ENCODE data around the gene PARP1.

The PARP1 gene

DNA sequence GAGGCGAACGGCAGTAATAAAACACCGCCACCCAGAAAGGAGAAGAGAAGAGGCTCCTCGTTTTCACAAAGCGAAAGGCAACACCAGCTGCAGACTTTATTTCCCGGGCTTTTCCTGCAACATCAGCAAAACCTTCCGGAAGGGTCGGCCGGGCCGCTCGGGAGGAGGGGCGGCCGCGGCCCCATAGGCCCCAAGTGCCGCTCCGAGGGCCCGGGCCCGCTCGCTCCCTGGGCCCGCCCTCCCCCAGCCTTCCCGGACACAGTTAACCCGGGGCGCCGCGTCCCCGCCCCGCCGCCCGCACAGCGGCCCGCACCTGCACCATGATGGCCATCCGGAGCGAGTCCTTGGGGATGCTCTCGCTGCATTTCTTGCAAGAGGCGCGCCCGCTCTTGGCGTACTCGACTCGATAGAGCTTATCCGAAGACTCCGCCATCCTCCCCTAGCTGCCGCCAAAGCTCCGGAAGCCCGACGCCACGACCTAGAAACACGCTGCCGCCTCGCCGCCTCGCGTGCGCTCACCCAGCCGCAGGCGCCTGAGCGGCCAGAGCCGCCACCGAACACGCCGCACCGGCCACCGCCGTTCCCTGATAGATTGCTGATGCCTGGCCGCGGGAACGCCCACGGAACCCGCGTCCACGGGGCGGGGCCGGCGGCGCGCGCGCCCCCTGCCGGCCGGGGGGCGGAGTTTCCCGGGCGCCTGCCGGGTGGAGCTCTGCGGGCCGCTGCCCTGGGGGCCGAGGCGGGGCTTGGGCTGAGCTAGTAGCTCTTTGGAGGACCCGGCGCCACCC, at the start of gene PARP1:
Gene PARP1 (minus strand): TSS at position 597 of the 788 bp plus-strand sequence. CDS start 164 bp downstream, at position 433.
- in situ Hi-C loops (cut with MboI; ENCODE audit: low sequenced_read_pairs), result no loop called here

DNA sequence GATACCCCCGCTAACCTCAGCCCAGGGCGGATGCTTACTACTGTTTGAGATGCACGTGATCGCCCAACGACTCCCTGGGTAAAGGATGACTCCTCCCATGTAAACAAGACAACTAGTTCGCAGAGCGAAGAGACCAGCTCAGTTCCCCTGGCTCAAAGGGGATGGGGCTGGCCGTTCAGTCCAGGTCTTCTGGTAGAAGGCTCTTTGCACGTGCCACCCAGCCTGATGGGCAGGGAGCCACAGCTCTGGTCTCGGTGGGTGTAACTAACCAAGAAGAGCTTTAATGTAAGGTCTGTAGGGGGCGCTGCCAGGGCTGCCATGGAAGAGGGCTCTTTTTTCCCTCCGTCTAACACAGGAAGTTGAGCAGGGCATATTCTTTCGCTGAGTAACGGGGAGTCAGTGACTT, 49.4 kb upstream of the PARP1 start:
- in situ Hi-C loops (cut with MboI; ENCODE audit: low sequenced_read_pairs), result no loop called here

DNA sequence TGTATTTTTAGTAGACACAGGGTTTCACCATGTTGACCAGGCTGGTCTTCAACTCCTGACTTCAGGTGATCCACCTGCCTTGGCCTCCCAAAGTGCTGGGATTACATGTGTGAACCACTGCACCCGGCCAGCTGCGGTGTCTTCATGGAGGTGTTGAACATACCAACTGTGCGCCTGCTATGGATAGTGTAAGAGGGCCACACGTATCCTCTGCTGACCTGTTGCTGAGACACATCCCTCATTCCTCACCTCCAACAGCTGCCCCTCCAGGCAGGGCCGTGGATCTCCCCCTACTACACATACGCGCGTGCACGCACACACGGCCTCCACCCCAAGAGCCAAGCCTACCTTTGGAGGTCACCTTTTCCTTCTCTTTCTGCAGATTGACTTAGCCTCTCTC, 48.0 kb upstream of the PARP1 start:
- in situ Hi-C loops (cut with MboI; ENCODE audit: low sequenced_read_pairs), result no loop called here

DNA sequence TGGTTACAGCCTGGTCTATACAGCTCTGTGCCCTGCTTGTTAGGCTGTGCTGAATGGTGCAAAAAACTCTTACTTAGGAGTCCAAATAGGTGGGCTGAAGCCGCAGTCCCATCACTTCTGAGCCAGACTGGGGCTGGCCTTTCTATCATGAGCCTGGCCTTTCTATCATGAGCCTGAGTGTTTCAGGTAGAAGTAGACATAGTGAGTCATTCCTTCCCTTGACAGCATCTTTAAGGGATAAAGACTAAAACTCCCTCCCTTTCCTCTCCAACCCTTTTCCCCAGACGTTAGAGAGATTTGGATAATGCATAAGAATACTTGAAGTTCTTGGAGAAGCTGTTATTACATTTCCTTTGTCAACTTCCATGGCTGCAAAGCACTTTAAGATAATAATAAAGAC, 46.5 kb upstream of the PARP1 start:
- in situ Hi-C loops (cut with MboI; ENCODE audit: low sequenced_read_pairs), result no loop called here

DNA sequence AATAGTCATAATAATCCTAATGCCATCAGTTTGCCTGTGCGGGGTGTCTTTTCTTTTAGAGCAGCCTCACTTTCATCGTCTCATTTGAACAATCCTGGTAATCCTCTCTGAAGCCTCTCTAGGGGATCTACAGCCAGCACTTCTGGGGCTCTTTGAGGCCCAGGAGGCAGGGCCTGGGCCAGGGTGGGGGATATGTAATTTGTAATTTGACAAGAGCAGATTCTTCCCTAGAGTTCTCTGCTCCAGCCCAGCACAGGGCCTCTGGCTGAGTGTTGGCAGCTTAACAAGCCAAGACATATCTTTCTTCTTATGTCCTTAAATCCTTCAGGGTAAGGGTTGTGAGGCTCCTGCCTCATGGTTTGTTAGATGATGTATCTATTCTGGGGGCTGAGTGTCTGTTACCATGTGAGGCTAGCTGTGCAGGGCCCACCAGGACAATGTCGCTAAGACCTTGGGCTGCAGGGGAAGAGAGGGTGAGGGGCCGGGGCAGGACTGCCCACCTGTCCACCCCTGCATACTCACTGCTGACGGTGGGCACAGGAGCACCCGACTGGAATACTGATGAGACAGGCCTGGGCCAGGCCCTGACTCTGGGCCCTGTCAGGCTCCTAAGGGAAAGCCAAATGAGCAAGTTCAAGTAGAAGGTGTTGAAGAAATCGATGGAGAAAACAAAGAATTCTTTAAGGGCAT, 45.3 kb upstream of the PARP1 start:
- in situ Hi-C loops (cut with MboI; ENCODE audit: low sequenced_read_pairs), result no loop called here

DNA sequence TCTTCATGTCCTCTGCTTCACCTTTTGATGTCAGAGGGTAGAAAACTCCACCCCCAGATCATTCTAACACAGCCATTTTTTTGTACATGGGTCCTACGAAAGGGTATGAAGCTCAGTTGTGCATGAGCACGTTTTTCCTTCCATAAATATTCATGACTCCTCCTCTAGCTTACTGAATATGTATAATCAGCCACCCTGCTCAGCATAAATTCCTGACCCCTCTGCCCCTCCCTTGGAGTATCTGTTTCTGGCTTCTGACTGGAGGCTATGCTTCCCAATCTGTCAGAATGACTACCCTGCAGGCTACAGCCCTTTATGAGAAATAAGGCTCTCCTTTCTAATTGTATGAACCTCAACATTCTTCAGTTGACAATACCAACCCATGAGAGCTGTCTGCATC, 42.8 kb upstream of the PARP1 start:
- in situ Hi-C loops (cut with MboI; ENCODE audit: low sequenced_read_pairs), result no loop called here

DNA sequence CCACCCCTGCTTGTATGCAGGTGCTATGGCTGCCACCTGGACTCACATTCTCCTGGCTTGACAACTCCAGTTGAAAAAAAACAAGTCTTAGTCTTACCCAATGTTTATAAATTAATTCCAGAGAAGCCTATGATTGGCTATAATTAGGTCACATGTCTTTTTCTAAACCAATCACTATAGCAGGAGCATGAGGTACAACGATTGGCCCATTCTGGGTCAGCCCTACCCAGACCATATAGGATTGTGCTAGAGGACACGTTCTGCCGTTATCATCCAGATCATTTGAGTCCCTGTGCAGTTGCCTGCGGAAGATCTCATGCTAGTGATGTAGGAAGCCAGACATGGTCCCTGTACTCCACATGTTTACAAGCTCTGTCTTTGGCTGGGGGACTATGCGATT, 41.9 kb upstream of the PARP1 start:
- in situ Hi-C loops (cut with MboI; ENCODE audit: low sequenced_read_pairs), result no loop called here

DNA sequence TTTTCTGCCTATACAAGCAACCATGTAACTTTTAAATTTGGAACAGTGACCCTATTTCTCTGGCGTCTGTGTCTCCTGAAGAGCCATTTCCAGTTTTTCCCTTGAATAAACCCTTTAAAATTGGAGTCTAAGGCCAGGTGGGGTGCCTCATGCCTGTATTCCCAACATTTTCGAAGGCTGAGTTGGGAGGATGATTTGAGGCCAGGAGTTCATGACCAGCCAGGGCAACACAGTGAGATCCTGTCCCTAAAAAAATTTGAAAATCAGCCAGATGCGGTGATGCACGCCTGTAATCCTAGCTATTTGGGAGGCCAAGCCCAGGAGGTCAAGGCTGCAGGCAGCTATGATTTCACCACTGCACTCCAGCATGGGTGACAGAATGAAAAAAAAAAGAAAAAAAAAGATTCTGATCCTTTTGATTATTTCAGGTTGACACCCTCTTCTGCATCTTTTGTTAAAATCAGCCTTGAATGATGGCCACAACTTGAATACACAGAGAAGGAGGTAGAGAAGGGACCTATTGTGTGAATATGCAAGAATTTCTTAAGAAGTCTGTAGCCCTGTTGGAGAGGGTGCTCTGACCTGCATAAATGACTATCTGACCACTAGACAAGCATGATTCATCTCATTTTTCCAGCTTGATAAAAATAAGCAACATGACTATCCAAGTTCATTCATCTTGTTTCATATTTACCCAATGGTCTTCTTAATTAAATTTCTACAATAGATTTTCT, 40.2 kb upstream of the PARP1 start:
- in situ Hi-C loops (cut with MboI; ENCODE audit: low sequenced_read_pairs), result no loop called here

DNA sequence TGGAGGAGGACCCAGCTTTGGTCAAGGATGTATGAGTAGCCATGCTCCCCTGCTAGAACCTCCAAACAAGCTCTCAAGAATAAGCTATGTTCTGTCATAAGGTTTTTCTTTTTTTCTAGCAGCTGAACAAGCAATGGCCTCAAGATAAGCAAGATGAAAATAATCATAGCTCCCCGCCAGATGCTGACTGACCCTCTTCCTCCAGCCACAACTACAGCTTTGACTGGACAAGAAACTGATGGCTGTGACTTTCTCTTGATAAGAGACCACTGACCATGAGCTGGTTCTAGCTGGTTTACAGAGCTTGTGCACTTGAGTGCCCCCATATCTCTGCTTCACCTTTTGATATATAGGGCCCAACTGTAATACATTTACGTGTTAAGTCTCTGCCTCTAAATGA, 38.2 kb upstream of the PARP1 start:
- in situ Hi-C loops (cut with MboI; ENCODE audit: low sequenced_read_pairs), result no loop called here

DNA sequence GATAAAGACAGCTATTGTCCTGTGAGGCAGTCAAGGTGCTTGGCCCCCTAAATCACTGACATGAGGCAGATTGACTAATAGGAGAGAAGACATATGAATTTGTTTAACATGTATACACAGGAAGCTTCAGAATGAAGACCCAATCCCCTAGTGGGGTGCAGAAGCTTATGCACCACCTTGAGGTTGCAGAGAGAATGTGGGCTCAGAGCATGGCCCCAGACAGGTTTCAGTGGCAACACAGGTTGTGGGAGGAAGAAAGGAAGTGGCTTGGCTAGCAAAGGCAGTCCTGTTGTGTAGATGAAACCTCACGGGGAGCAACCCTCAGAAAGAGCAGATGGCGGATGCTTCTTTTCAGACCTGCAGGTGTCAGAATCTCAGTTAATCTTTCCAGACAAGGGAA, 37.0 kb upstream of the PARP1 start:
- in situ Hi-C loops (cut with MboI; ENCODE audit: low sequenced_read_pairs), result no loop called here

DNA sequence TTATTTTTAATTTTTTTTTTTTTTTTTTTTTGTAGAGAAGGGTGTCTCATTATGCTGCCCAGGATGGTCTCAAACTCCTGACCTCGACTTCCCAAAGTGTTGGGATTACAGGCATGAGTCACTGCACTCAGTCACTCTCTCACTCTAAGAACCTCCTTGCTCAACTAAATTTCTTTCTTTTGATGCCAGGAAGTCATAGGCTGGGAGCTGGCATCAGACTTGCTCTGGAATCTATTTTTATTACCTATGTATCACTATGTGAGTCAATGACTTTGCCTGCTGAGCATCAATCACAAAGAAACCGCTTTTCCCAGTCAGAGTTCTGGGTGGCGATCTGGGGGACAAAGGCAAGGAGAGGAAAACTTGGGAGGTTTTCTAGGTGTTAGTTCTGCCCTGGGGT, 35.5 kb upstream of the PARP1 start:
- in situ Hi-C loops (cut with MboI; ENCODE audit: low sequenced_read_pairs), result no loop called here

DNA sequence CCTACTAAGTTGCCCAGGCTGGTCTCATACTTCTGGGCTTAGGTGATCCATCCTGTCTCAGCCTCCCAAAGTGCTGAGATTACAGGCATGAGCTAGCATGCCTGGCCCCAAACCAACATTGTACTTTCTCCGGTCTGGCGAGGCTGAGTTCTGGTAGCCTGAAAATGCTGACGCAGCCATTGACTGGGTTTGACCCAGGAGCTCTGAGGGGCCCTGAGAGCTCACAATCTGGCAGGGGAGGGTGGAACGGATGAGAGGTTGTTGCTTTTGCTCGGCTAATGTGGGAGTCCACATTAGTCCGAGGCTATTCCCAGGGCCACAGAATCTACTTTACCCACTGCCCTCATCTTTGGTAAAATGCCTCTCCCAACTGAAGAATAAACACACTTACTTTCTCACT, 35.1 kb upstream of the PARP1 start:
- in situ Hi-C loops (cut with MboI; ENCODE audit: low sequenced_read_pairs), result no loop called here

DNA sequence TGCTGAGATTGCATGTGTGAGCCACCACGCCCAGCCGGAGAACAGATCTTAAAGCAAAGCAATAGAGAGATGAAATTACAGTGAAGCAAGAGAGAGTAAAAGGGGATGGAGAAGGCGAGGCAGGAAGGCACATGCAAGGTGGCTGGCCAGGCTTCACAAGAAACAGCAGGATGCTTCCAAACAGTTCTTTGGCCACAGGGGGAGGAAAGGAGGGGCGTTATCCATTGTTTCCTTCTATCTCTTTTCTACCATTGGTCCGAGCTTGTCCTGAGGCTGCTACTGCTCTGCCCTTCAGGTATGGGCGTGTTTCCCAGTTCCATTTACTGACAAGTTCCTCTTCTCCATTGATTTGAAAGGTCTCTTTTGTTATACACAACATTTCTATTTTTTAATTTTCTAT, 33.7 kb upstream of the PARP1 start:
- in situ Hi-C loops (cut with MboI; ENCODE audit: low sequenced_read_pairs), result no loop called here

DNA sequence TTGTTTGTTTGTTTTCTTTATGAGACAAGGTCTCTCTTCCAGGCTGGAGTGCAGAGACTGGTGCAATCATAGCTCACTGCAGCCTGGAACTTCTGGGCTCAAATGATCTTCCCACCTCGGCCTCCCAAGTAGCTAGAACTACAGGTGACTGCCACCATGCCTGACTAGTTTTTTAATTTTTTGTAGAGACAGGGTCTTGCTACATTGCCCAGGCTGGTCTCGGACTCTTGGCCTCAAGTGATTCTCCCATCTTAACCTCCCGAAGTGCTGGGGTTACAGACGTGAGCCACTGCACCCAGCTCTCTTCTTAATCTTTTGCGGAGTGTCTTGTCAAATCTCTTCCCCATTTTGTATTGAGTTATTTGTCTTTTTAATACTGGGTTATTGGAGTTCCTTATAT, 32.6 kb upstream of the PARP1 start:
- in situ Hi-C loops (cut with MboI; ENCODE audit: low sequenced_read_pairs), result no loop called here

DNA sequence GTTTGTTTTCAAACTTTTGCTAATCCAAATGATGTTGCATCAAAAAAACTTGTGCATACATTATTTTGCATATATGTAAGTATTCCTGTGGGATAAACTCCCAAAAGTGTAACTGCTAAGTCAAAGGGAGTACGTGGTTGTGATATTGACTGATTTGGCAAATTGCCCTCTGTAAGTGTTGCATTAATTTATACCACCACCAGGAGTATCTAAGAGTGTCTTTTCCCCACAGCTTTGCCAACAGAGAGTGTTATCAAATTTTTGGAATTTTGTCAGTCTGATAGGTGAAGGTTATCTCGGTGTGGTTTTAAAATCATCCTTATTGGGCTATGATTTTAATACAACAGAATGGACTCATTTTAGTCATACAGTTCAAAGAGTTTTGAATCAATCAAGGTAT, 30.1 kb upstream of the PARP1 start:
- in situ Hi-C loops (cut with MboI; ENCODE audit: low sequenced_read_pairs), result loop anchor here (10.0 kb wide), 1 partner anchor 57 kb away; no protein-coding TSS in a partner anchor

DNA sequence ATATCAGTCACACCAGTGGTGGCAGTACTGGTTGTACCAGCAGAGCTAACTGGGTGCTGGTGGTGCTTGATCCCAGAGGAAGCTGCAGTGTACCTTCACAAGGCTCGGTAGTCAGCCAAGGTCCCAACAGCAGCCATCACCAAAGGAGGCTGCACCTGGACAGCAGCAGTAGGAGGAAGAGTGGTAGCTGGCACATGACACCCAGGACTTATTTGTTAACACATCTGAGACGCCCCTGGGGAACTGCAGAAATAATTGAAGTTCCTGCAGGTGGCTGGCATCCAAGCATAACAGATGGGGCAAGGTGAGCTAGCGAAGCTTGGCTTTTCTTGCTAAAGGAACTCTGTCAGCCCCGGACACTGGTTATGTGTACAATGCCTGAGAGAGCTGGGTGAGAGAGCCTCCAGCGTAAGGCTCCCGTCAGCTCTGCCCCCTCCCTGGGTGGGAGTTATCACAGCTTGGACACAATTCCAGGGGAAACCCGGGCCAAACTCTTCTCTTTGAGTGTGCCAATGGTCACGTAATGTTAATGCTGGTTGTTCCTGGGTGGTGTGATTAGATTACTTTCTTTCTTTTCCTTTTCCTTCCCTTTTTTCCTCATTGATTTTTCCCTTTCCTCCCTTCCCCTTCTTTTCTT, 29.1 kb upstream of the PARP1 start:
- in situ Hi-C loops (cut with MboI; ENCODE audit: low sequenced_read_pairs), result loop anchor here (10.0 kb wide), 1 partner anchor 58 kb away; no protein-coding TSS in a partner anchor

DNA sequence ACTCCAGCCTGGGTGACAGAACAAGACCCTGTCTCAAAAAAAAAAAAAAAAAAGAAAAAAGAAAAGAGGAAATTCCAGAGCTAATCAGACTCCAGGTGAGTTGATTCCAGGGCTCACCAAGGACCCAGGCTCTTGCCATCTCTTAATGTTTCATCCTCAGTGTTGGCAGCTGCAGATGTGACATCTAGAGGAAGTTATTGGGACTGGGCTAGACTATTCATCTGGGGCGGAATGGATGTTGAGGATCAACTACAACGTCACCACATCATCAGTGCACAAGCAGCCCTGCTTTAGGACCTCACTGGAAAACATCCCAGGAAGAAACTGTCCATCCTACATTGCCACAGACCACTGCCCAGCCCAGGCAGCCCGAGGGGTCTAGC, 28.6 kb upstream of the PARP1 start:
- in situ Hi-C loops (cut with MboI; ENCODE audit: low sequenced_read_pairs), result loop anchor here (10.0 kb wide), 1 partner anchor 58 kb away; no protein-coding TSS in a partner anchor

DNA sequence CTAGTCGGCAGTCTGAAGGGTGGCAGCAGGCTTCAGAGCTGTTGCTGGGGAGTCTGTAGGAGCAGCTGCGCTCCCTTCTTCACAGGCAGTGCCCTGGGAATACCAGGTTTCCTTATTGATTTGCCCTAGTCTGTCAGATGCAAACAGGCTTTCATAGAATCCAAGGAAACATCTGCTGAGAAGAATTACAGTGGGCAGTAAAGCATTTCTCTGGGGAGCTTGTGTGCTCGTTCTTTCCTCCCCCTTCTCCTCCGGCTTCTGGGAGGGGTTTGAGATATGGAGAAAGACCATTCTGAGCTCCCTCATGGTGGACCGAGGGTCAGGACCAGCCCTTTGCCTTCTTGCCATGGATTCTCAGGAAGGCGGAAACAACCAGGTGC, 25.4 kb upstream of the PARP1 start:
- in situ Hi-C loops (cut with MboI; ENCODE audit: low sequenced_read_pairs), result loop anchor here (10.0 kb wide), 1 partner anchor 61 kb away; no protein-coding TSS in a partner anchor

DNA sequence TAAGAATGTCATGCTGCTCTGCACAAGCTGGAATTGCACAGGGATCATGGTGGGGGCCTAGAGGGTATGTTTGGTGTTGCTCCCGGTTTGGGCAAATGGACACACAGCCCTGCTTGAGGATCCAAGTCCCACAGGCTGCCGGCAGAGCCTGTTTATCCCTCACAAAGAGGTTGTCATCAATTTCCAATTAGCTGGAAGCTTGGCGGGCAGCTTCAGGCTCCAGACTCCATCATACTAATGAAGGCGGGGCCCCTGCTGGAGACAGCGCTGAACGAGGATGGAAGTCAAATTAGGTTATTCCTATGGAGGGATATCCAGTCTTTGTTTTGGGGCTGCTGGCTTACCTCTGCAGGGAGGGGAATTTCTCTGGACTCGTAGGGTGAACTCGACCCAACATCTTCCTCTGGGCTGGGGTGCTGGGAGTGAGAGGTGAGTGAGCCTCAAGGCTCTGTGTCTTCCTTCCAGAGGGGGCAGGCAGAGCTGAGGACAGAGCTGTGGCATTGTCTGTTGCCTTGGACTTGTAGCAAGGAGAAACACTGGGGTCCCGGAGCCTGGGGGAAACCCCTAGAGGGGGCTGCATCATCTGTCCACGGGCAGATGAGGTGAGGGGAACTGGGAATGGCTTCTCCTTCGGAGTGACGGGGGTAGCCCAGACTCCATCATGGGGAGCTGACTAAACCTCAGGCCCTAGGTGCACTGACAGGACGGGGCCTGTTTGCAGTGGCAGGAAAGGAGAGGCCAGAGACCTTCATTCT, 24.9 kb upstream of the PARP1 start:
- in situ Hi-C loops (cut with MboI; ENCODE audit: low sequenced_read_pairs), result loop anchor here (10.0 kb wide), 1 partner anchor 62 kb away; no protein-coding TSS in a partner anchor

DNA sequence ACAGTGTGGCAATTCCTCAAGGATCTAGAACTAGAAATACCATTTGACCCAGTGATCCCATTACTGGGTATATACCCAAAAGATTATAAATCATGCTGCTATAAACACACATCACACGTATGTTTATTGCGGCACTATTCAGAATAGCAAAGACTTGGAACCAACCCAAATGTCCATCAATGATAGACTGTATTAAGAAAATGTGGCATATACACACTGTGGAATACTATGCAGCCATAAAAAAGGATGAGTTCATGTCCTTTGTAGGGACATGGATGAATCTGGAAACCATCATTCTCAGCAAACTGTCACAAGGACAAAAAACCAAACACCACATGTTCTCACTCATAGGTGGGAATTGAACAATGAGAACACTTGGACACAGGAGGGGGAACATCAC, 24.0 kb upstream of the PARP1 start:
- in situ Hi-C loops (cut with MboI; ENCODE audit: low sequenced_read_pairs), result loop anchor here (10.0 kb wide), 1 partner anchor 63 kb away; no protein-coding TSS in a partner anchor
